Stimulated activated CD4-positive, alpha-beta T cell treated with anti-CD3 and anti-CD28 coated beads, Interleukin-2, amount 100 ng/mL, for 4 hours (primary cell): ENCODE data around the gene PTPRG.

Experiments
- DNase-seq: peaks from one replicate; pipeline ENCODE4 v3.0.0-alpha.2; 2020; ENCODE audit warnings: low read depth

PTPRG gene

DNA sequence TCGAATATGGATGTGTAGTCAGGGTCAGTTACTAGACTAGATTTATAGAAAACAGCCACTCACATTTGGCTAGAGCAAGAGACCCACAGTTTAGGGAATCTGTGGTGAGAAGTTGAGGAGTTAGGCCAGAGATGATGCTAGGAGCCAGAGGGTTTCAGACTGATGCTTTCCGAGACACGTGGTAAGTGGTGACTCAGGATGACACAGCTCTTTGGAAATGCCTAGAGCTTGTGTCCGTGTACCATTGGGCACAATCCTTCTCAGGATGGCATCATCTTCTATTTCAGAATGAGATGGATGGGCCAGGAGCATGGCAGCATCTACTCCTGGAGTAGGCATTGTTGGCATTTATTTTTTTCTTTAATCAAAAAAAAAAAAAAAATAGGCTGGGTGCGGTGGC lies 28.5 kb downstream of the PTPRG start:
- no peak for DNase-seq

DNA sequence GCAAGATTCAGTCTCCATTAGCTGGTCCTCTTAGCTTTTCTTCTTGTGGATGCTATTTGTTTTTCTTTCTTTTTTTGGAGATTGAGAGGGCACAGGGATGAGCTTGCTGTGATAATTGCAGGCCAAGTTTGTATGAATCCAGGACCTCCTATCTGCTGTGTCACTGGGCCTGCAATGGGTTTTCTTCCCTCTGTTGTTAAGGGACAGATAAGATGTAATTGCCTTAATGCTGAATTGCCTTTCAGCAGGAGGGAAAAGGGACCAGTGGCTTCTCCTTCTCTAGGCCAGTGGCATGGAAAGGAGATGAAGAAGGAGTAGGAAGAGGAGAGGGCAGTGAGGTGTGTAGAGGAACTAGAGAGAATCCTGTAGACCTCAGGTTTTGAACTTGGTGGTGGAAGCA lies 29.9 kb downstream of the PTPRG start:
- DNase-seq = no peak

DNA sequence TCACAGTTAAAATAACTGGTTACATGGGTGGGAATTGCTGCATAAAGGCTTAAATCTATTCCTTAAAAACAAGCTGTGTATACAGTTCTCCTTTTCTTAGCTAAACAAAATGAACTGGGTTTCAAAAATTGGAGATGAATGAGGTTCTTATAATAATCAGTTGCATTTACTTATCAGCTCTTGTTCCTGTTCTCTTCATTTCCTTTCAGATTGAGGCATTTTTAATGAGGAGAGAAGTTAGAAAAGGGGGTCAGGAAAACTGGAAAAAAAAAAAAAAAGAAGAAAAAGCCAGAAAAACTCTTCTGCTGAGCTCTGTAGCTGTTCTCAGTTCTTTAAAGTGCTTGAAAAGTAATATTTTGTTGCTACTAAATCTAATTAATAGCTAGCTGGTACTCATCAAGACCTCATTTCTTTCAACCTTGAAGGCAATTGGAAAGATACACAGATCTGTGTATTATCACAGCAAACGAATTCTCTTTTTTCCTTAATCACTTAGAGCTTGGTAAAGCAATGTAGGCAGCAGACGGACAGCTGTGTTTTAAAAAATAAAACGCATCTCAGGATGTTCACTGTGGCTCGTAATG lies 32.2 kb downstream of the PTPRG start:
- DNase-seq = no peak

DNA sequence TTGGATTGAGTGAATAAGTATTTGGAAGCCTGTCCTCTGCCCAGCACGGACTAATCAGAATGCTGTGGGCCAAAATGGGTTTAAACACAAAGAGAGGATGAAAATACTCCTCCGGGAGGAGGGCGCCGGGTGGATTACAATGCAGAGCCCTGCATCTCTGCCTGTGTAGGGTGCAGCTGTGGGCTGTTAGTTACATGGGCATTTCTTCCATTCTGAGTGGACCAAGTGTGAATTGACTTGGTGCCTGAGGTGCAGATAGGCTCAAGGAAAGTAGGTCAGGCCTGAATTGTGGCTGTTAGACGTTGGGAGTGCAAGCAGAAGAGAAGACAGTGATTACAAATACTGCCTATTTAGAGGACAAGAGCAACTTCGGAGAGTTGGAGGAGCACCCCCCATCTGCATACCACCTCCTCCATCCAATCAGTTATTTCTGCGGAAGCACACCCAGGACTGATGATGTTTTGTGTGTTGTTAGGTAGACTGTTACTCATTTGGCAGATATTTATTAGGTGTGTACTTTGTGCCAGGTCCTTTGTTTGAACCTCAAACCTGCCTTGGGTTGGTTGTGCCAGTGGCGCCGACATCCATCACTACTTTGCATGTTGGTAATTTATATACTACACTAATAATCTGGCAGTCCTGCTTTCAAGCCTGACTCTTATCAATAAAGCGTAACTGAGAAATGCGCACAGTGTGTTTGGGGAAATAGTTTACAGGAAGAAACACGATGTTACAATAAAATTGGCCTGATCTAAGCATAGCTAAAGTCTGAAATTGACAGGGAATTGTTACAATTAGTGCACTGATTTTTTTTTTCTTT lies 33.0 kb downstream of the PTPRG start:
- no peak for DNase-seq

DNA sequence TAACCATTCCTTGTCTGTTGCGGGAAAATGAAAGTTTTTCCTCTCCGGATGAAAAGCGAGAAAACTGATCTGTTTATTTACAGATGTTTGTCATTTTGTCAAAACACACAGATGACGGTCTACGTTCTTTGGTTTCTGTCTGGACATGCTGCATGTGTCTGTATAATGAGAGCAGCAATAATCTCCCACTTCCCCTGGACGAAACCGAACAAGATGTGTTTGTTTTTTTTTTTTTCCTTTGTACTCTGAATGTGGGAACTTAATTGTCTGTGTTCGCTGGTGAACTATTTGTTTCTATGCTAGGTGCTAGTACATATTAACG lies 33.6 kb downstream of the PTPRG start:
- DNase-seq = no peak

DNA sequence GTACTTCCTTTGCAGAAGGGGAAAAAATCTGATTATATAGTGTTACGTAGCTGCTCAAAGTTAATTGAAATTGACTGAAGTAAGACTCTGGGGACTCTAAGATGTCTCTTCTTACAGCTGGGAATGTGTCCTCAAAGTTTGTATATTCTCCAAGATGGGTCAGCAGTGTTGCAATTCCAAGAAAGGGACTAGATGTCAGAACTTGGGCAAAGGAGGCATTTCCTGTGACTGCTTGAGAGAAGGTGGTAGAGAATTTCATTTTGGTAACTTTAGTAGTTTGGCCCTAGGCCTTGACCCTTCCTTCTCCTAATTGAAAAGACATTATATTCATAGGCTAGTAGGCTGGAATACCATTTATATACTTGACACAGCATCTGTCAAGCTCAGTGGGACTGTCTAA lies 33.9 kb downstream of the PTPRG start:
- DNase-seq = no peak

DNA sequence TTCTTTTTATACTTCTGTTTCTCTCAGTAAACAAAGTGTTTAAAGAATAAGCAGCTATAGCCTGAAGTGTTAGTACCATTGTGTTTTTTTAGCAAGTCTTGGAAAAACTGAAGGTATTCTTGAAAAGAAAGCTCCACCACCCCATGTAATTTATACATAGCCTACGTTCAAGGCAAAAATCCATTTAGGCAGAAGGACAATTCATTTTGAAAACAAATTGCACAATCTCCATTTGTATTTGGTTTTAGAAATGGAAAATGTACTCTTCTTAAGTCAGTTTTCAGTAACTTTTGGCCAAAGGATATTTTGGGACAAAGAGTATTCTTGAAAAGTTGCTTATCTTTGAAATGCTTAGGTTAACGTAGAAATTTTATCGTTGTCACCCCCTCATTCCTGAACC lies 34.5 kb downstream of the PTPRG start:
- DNase-seq = no peak

DNA sequence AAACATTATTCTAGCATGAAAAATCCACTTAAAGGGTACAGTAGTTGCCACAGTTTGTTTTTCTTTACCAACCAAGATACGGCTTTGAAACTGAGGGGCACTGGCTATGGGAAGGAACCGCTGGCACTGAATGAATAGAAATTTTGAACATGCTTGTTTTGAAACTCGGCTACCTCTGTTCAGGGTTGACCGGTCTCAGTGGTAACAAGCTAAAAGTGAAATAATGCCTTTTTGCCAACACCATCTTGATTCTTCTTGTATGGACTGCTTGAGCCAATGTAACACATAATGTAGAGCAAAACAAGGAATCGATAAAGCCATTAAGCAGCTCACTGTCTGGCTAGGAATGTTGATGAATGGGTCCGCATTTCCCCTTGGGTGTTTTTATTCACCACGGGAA lies 36.5 kb downstream of the PTPRG start:
- no peak for DNase-seq

DNA sequence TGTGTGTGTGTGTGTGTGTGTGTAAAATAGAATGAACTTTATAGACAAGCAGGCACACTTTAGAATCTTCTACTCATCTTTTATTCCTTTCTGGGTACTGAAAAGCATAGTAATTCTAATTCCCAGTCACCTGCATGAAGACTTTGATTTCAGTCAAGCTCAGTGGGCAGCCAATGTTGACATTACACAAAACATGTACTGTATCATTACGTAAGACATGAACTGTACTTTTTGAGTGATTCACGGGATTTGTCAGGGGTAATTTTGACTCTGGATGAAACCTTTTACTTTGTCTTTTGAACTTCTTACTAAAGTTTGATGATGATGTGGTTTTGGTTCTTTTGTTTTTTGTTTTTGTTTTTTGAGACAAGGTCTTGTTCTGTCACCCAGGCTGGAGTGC lies 38.8 kb downstream of the PTPRG start:
- no peak for DNase-seq

DNA sequence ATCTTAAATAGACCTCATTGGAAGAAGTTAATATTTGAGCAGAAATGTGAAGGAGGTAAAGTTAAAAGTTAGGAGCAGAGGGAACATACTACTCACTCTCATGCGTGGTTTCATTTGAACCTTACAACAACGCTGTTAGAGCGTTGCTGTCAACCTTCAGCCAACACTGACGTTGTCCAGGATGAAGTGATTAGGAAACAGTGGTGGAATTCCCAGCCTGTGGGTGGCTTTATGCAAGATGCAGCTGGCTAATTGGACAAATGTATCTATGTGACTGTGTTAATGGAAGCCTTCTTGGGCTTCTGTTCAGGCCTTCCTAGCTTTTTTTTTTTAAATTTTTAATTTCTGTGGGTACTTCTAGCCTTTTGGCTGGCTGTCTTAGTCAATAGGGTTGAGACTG lies 40.5 kb downstream of the PTPRG start:
- DNase-seq = no peak

DNA sequence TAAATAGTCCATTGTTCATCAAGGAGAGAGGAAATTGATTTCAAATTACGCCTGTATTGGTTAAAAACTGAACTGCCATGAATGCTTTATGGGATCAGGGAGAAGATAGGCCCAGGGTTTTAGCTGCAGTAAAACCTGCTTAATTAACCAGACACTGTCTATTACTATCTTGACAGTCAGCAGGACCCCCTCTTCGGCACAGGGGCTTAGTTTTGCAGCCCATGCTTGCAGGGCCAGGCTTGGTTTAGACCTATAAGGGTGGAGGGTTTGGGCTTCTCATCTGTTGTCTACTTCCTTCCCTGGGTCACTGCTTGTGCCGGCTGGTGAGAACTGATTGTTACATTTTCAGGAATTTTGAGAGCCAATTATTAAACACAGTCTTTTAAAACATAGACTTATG lies 41.1 kb downstream of the PTPRG start:
- DNase-seq = no peak

DNA sequence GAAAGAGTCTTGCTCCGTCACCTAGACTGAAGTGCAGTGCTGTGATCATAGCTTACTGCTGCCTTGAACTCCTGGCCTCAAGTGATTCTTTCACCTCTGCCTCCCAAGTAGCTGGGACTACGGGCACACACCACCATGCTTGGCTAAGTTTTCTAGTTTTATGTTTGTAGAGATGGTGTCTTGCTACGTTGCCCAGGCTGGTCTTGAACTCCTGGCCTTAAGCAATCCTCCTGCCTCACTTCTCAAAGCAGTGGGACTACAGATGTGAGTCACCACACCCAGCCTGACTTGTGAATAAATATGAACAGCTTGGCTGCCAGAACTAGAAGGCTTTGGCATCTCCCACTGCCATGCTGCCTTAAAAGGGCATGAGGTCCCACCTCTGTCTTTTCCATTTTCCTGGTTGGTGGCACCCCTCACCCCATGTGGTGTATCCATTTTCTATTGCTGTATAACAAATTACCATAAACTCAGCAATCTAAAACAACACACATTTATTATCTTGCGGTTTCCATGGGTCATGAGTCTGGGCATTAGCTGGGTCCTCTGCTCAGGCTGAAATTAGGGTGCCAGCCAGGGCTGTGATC lies 44.3 kb downstream of the PTPRG start:
- no peak for DNase-seq

DNA sequence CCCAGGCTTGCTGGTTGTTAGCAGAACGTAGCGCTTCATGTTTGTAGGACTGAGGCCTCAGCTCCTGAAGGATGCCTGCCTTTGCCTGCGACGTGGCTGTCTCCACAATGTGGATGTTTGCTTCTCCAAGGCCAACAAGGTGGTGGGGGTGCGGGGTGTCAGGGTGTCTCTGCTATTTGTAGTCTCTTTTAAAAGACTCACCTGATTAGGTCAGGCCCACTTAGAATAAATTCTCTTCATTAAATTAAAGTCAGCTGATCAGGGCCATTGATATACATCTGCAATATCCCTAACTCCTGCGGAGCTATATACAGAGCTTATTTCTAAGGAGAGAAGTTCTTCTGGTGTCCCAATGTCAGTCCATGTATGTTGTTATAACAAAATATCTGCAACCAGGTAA lies 44.8 kb downstream of the PTPRG start:
- DNase-seq = no peak

DNA sequence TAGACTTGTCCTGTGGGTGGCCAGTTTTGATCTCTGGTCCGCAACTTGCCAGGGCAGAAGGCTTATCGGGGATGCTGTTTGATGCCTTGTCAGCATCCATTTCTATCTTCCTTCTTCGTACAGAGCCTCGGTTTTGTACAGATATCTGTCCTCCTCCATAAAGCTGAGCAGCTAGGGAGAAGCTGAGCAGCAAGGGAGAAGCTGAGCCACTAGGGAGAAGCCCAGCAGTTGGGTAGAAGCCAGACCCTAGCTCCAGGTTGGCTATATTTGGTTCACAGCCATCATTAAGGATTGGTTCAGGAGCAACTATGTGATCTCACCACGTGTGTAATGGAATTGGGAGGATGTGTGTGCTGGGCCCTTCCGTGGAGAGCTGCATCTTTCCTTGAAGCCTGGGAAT lies 46.7 kb downstream of the PTPRG start:
- no peak for DNase-seq

DNA sequence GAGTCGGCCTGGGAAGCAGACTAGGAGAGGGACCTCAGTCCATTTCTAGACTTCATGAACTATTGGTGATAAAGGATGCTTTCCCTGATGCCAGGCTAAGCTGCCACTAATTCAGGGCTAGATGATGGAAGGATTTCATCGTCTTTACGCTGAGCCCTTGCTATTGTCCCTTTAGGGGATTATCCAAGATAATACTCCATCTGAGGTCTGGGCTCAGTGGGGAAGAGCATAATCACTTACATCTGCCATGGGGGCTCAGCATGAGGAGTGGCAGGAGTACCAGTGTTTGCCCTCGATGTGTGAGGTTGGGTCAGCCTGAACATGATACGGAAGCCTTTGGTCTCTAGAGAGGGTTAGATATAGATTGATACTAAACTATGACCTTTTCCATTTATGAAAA lies 47.3 kb downstream of the PTPRG start:
- no peak for DNase-seq

DNA sequence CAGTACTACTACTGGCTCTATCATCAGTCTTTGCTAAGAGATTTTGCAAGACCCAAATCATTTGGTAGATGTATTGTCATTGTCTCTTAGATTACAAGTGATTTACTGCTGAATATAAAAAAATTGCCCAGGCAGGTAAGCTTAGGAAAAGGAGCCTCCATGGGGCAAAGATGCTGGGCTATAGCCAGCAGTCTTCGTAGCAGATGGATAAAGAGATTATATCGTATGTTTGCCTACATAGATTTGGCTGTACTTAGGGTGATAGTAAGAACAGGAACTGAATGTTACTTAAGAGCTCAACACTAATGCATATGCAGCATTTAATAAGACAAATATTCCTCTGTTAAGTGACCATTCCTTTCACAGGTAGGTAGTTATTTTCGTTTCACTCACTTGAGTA lies 48.9 kb downstream of the PTPRG start:
- DNase-seq = no peak

DNA sequence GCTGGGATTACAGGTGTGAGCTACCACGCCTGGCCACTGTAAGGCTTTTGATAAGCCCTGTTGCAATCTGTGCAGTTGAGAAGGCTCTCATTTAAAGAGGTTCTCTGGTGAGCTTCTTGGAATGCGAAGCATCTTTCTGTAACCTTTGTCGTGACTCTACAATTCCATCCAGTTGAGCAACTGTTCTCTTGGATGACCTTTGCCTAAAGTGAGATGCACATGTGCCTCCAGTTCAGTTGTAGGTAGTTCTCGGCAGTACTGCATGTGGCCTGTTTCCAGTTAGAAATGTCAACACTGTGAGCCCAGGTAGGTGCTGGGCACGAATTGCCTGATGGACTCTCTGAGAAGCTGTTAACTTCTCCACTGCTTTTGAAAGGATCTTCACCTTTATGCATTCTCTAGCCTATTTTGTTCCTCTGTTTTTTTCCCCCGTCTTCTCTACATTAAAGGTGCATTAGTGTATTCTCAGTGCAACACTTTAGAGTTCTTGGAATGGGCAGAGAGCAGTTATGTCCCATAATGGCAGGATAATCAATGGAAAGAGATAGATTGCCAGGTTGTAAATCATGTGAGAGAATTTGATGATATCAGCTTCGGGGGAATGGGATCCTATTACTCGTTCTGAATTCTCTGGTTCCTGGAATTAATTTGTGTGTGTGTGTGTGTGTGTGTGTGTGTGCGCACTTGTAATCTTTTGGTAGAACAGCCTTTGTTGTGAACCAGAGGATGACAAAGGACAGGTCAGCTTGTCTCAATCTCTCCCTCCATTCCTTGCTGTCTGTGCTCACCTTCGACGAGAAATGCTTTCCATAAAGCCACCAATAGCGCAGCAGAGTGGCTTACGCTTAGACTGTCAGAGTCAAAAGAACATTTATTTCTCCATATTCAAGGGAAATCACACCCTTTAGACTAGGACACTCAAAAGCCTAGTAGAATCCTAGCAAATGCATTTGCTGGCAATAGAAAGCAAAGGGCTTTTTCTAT lies 51.1 kb downstream of the PTPRG start:
- DNase-seq = no peak

DNA sequence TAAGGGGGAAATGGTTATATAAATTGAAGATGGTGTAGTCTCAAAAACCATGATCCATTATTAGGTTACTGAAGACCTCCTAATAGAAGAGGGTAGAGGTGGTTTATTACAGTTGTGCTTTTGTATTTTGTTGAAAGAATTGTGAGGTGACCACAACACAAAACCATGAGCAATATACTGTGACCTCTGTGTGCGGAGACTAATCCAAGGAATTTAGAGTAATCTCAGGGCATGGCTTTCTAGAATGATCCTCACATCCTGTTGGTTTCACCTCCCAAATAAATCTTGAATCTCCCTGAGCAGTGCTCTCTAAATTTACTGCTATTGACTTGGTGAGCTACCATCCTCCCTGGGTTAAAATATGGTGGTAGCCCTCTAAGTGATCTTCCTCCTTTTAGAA lies 52.3 kb downstream of the PTPRG start:
- no peak for DNase-seq

DNA sequence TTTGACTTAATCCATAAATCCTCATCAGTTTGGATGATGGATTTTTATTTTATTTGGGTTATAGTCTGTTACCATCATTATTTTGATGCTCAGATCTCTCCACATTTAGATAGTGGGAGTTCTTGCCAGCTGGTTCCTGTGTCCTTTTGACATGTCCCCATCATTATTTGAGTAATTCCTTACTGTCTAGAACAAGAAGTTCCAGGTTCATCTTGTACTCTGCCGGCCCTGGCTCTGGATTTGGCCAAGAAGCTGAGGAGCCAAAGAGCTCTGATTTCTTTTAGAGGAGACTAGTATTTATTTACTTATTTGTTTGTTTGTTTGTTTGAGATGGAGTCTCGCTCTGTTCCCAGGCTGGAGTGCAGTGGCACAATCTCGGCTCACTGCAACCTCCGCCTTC lies 54.3 kb downstream of the PTPRG start:
- DNase-seq = no peak

DNA sequence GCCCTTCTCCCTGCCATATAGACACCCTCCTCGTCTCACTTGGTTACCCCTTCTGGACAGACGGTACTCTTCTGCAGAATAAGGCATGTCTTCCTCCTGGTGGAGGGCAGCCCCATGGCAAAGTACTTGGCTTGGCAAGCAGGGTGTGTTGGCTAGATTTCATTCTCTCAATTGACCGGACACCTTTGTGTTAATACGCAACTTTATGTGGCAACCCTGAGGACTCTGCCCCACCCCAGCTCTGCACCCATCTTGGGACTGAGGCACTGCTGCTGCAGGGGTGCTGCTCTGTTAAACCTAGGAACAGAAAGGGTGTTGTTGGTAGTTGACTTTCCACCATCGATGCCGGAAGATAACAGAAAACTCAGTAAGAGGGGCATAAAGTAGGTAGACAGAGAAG lies 55.2 kb downstream of the PTPRG start:
- no peak for DNase-seq

DNA sequence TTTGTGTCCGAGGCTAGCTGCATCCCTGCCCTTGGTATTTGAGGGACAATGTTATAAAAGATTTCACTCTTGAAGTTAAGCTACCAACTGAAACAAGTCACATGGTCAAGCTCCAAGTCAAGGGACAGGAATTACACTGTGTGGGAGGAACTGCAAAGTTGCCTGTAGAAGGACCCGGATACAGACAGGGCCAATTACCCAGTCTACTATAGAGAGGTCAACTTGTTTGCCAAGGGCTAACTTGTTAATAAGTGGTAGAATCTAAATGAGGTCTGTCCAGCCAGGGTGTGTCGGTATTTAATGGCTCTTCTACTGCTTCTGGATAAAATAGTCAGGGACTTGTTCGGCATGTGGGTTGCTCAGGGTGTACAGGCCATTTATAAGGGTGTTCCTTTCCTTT lies 55.7 kb downstream of the PTPRG start:
- DNase-seq = no peak

DNA sequence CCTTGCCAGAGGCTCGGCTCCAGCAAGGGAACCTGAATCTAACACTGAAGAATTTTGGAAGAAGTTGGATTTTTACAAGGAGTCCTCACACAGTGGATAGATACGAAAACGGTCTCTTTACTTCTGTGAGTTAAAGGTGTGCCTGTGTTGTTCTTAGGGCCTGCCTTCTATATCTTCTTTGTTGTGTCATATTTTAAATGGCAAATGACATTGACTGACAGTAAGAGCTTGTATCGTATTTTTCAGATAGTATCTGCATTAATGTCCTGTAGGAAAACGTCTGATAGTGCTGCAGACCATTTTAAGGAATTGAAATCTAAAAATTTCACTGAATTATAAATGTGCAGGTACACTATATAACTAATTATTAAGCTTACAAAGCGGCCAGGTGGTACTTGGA lies 56.3 kb downstream of the PTPRG start:
- DNase-seq = no peak

DNA sequence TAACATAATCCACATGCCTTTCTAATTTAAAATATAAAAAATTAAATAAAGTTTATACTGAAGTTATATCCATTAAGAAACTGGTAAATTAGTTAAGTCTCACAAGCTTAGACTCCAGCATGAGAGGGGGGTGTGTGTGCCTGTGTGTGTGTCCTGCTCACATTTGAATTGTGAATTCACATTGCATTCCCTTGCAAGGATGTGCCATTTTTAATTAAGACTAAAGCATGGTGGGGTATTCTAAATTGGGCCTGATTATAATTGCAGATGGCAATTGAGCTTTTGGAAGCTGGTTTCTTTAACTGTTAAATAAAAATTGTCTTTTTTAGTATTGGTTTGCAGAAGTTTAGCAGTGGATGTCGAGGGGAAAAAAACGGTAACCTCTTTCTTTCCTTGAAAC lies 56.9 kb downstream of the PTPRG start:
- no peak for DNase-seq
